Measurements from ENCODE around the gene MBD6.

The MBD6 gene

GRCh38 chr12:57575771-57576612 is 53.4 kb downstream of the MBD6 start:
- no peak for TF ChIP-seq CTCF (conservative IDR thresholded peaks at IDR 0.05; ENCODE audit: low read depth)
- H3K27ac ChIP-seq, result no peak overlapping the region
- CTCF ChIA-PET, result interaction anchor here (0.6 kb wide), 1 partner anchor 10 kb away, joined by 3 read pairs; no protein-coding TSS in a partner anchor
- POLR2A ChIA-PET (ENCODE audit: low non-redundant PET), result no interaction called here
- no peak for DNase-seq (ENCODE audit: low spot score)

GRCh38 chr12:57576613-57577160 is 54.1 kb downstream of the MBD6 start:
- ChIA-PET POLR2A (ENCODE audit: low non-redundant PET) (no interaction called here), CTCF (no interaction called here)
- TF ChIP-seq CTCF (conservative IDR thresholded peaks at IDR 0.05; ENCODE audit: low read depth), result no peak
- H3K27ac ChIP-seq, result no peak overlapping the region
- no peak for DNase-seq (ENCODE audit: low spot score)

- TF ChIP-seq CTCF (conservative IDR thresholded peaks at IDR 0.05; ENCODE audit: low read depth), result no peak
- H3K27ac ChIP-seq, result no peak overlapping the region
- CTCF ChIA-PET, result no interaction called here
- POLR2A ChIA-PET (ENCODE audit: low non-redundant PET), result no interaction called here
- DNase-seq (ENCODE audit: low spot score), result no peak
Observed at GRCh38 chr12:57577981-57578758, 55.5 kb downstream of the MBD6 start.

GRCh38 chr12:57579011-57579410 is 56.4 kb downstream of the MBD6 start:
- POLR2A ChIA-PET (ENCODE audit: low non-redundant PET), result no interaction called here
- H3K27ac ChIP-seq, result no peak overlapping the region
- no peak for DNase-seq (ENCODE audit: low spot score)
- no peak for TF ChIP-seq CTCF (conservative IDR thresholded peaks at IDR 0.05; ENCODE audit: low read depth)
- CTCF ChIA-PET, result no interaction called here
